PFSK-1 (cell line): ENCODE results near the gene AP3D1.

Source experiments
- FOXP2 ChIP-seq: optimal IDR thresholded peaks from 2 replicates; pipeline ENCODE3; 2011; ENCODE audit warnings: borderline replicate concordance, control low read depth, inconsistent platforms; ENCODE audit not compliant: insufficient read depth; ENCODE audit errors: extremely low read length, extremely low read depth
- POLR2AphosphoS5 ChIP-seq: IDR thresholded peaks from 2 replicates; pipeline ENCODE4 v1.6.1; 2012; ENCODE audit warnings: low read depth, mild to moderate bottlenecking, control low read depth, low read length, moderate library complexity

- TF ChIP-seq POLR2AphosphoS5 (no peak), FOXP2 (no peak)
Measured at GRCh38 chr19:2089727-2090053, 61.7 kb downstream of the AP3D1 start.
